HepG2 (cell line): ENCODE measurements around the gene GALK2. TPM values are rescaled to one million over a fixed set of nuclear protein-coding genes. Genes with fewer than 3 reads are reported as not detected.

ENCODE experiments used
- CCDC6 ChIP-seq: sonication (generic); formaldehyde crosslinking; IDR thresholded peaks from 2 replicates; pipeline ENCODE4 v1.8.1; 2022; ENCODE audit warnings: mild to moderate bottlenecking, missing genetic modification reagents, moderate library complexity
- JUND ChIP-seq: sonication (generic); formaldehyde crosslinking; IDR thresholded peaks from 2 replicates; pipeline ENCODE4 v1.8.0; 2022; ENCODE audit warnings: mild to moderate bottlenecking, missing genetic modification reagents
- RARG ChIP-seq: sonication (generic); formaldehyde crosslinking; IDR thresholded peaks from 2 replicates; pipeline ENCODE4 v1.4.0; 2020; ENCODE audit warnings: low read depth, mild to moderate bottlenecking, missing genetic modification reagents
- ZNF354B ChIP-seq: sonication (generic); formaldehyde crosslinking; IDR thresholded peaks from 2 replicates; pipeline ENCODE4 v1.8.0; 2022; ENCODE audit warnings: mild to moderate bottlenecking, missing genetic modification reagents
- ZNF496 ChIP-seq: sonication (generic); formaldehyde crosslinking; IDR thresholded peaks from 2 replicates; pipeline ENCODE4 v1.8.1; 2023; ENCODE audit warnings: mild to moderate bottlenecking, moderate library complexity, missing genetic modification reagents; ENCODE audit not compliant: insufficient replicate concordance
- polyA plus RNA-seq, 8 experiments: library from polyadenylated mRNA; depleted of rRNA in 3 of 8; stranded (reverse) in 7 of 8; unstranded in 1 of 8; fragments of >200 nt; fragmentation: Illumina TruSeq in 4 of 8; extraction: Trizol in 4 of 8; gene quantifications; 2 replicates each; pipeline versions ENCODE4 v1.2.1 to v1.2.3, GENCODE V29; 2011 to 2016; ENCODE audit warnings: low read depth in 4 of 8, missing spikeins in 1 of 8, mixed read lengths in 1 of 8; ENCODE audit not compliant: insufficient read depth in 1 of 8
- total RNA-seq, 5 experiments: library from RNA; depleted of rRNA; stranded (reverse); fragments of >200 nt; fragmentation: Illumina TruSeq; extraction: Trizol; gene quantifications; 2 replicates each; pipeline ENCODE4 v1.2.3, GENCODE V29; 2016; ENCODE audit warnings: low read depth in 1 of 5
- TF ChIP-seq, protein P1 (sequence below): sonication (generic); formaldehyde crosslinking; IDR thresholded peaks from 2 replicates; pipeline ENCODE4 v1.5.1; 2020; ENCODE audit warnings: mild to moderate bottlenecking, missing genetic modification reagents, moderate library complexity
- TF ChIP-seq, protein P2 (sequence below): sonication (generic); formaldehyde crosslinking; IDR thresholded peaks from 2 replicates; pipeline ENCODE4 v1.4.0; 2020; ENCODE audit warnings: missing genetic modification reagents, borderline replicate concordance

GALK2 gene
- total and polyA plus RNA-seq, 2 of the 13 experiments (the other 11 are each of a cell fraction or from before 2014, with no cell fraction given), result 17.6 to 32.8 TPM

DNA sequence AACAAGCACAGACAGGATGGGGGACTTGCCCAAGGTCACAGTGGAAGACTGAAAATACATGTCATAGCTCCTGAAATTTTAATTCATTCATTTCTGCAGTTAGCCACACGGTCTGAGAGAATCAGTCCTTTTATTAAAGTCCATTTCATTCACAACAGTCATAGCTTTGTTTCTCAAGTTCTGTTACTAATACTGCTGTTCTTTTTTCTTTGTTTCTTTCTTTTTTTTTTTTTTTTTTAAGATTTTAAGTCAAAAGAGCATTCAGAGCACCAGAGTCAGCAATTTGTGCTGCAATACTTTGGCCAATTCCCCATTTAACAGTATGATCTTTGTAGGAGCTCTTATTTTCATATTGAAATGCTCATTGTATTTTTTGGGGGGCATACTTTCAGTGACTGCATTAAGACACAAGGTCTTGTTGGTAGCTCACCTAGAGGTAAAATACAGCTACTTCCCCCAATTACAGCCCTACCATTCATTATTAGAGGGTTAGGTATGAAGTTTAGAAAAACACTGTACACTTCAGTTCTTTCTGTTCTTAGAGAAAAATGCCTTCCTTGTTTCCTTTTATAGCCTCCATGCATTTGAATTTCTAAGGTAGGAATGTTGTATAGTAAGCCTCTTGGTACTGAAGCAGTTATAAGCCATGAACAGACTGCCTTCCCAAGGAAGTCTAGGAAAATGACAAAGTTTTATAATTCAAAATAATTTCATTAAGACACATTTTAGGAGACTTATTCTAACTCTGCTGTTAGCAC, 9.6 kb downstream of the GALK2 start (continued):
- TF ChIP-seq, protein P1, sequence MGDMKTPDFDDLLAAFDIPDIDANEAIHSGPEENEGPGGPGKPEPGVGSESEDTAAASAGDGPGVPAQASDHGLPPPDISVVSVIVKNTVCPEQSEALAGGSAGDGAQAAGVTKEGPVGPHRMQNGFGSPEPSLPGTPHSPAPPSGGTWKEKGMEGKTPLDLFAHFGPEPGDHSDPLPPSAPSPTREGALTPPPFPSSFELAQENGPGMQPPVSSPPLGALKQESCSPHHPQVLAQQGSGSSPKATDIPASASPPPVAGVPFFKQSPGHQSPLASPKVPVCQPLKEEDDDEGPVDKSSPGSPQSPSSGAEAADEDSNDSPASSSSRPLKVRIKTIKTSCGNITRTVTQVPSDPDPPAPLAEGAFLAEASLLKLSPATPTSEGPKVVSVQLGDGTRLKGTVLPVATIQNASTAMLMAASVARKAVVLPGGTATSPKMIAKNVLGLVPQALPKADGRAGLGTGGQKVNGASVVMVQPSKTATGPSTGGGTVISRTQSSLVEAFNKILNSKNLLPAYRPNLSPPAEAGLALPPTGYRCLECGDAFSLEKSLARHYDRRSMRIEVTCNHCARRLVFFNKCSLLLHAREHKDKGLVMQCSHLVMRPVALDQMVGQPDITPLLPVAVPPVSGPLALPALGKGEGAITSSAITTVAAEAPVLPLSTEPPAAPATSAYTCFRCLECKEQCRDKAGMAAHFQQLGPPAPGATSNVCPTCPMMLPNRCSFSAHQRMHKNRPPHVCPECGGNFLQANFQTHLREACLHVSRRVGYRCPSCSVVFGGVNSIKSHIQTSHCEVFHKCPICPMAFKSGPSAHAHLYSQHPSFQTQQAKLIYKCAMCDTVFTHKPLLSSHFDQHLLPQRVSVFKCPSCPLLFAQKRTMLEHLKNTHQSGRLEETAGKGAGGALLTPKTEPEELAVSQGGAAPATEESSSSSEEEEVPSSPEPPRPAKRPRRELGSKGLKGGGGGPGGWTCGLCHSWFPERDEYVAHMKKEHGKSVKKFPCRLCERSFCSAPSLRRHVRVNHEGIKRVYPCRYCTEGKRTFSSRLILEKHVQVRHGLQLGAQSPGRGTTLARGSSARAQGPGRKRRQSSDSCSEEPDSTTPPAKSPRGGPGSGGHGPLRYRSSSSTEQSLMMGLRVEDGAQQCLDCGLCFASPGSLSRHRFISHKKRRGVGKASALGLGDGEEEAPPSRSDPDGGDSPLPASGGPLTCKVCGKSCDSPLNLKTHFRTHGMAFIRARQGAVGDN (CRISPR knock-in tag), result no peak
- TF ChIP-seq CCDC6 (CRISPR knock-in tag) (no peak), JUND (no peak), RARG (CRISPR knock-in tag) (no peak), ZNF496 (CRISPR knock-in tag) (no peak), ZNF354B (CRISPR knock-in tag) (no peak)
- TF ChIP-seq, protein P2, sequence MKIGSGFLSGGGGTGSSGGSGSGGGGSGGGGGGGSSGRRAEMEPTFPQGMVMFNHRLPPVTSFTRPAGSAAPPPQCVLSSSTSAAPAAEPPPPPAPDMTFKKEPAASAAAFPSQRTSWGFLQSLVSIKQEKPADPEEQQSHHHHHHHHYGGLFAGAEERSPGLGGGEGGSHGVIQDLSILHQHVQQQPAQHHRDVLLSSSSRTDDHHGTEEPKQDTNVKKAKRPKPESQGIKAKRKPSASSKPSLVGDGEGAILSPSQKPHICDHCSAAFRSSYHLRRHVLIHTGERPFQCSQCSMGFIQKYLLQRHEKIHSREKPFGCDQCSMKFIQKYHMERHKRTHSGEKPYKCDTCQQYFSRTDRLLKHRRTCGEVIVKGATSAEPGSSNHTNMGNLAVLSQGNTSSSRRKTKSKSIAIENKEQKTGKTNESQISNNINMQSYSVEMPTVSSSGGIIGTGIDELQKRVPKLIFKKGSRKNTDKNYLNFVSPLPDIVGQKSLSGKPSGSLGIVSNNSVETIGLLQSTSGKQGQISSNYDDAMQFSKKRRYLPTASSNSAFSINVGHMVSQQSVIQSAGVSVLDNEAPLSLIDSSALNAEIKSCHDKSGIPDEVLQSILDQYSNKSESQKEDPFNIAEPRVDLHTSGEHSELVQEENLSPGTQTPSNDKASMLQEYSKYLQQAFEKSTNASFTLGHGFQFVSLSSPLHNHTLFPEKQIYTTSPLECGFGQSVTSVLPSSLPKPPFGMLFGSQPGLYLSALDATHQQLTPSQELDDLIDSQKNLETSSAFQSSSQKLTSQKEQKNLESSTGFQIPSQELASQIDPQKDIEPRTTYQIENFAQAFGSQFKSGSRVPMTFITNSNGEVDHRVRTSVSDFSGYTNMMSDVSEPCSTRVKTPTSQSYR (CRISPR knock-in tag), result no peak
